Astrocyte (in vitro differentiated cells and primary cell): Measurements from ENCODE around the gene MANSC4. TPM values are rescaled to one million over a fixed set of nuclear protein-coding genes. Genes with fewer than 3 reads are reported as not detected.

ENCODE experiments used
- DNase-seq: peaks from one replicate; pipeline ENCODE4 v3.0.0-alpha.2; 2010; ENCODE audit warnings: low read depth
- FAIRE-seq: peaks from 2 replicates; lab custom pipeline; 2011; peaks lifted over from hg19 to GRCh38; lab: Jason Lieb, UNC
- H2AFZ ChIP-seq: 2 replicates; pipeline ENCODE4 v1.6.0; 2012; ENCODE audit warnings: low read depth, low read length, inconsistent platforms
- H3K27ac ChIP-seq: 2 replicates; pipeline ENCODE4 v1.5.1; 2011; ENCODE audit warnings: low read depth, low read length, inconsistent platforms
- H3K27me3 ChIP-seq: 2 replicates; pipeline ENCODE4 v1.6.0; 2011; ENCODE audit warnings: low read length, inconsistent platforms; ENCODE audit not compliant: insufficient read depth
- H3K36me3 ChIP-seq: 2 replicates; pipeline ENCODE4 v1.5.1; 2011; ENCODE audit warnings: low read length, inconsistent platforms; ENCODE audit not compliant: insufficient read depth
- H3K4me1 ChIP-seq: 2 replicates; pipeline ENCODE4 v1.5.1; 2011; ENCODE audit warnings: low read length, inconsistent platforms; ENCODE audit not compliant: insufficient read depth
- H3K4me2 ChIP-seq: 2 replicates; pipeline ENCODE4 v1.6.0; 2012; ENCODE audit warnings: low read length, inconsistent platforms
- H3K4me3 ChIP-seq: 2 replicates; pipeline ENCODE4 v1.5.1; 2011; ENCODE audit warnings: low read depth, mild to moderate bottlenecking, low read length, inconsistent platforms; ENCODE audit not compliant: insufficient read depth
- H3K79me2 ChIP-seq: 2 replicates; pipeline ENCODE4 v1.6.0; 2012; ENCODE audit warnings: mild to moderate bottlenecking, low read length, inconsistent platforms; ENCODE audit not compliant: insufficient read depth
- H3K9ac ChIP-seq: 2 replicates; pipeline ENCODE4 v1.6.0; 2012; ENCODE audit warnings: mild to moderate bottlenecking, low read length, inconsistent platforms
- H3K9me3 ChIP-seq: 2 replicates; pipeline ENCODE4 v1.5.1; 2012; ENCODE audit warnings: low read depth, mild to moderate bottlenecking, low read length, inconsistent platforms; ENCODE audit not compliant: insufficient read depth
- H4K20me1 ChIP-seq: 2 replicates; pipeline ENCODE4 v1.6.0; 2012; ENCODE audit warnings: low read length, inconsistent platforms; ENCODE audit not compliant: insufficient read depth
- H3K27ac Mint-ChIP-seq: one replicate; pipeline ENCODE4 v1.8.0; 2021; ENCODE audit warnings: mild to moderate bottlenecking, mixed read lengths; ENCODE audit not compliant: unreplicated experiment
- H3K27me3 Mint-ChIP-seq: one replicate; pipeline ENCODE4 v1.8.0; 2021; ENCODE audit warnings: low read depth, mixed read lengths; ENCODE audit not compliant: unreplicated experiment
- H3K36me3 Mint-ChIP-seq: one replicate; pipeline ENCODE4 v1.8.0; 2021; ENCODE audit warnings: low read depth, mixed read lengths; ENCODE audit not compliant: unreplicated experiment
- H3K4me1 Mint-ChIP-seq: one replicate; pipeline ENCODE4 v1.8.0; 2021; ENCODE audit warnings: low read depth, mixed read lengths; ENCODE audit not compliant: unreplicated experiment
- H3K4me3 Mint-ChIP-seq: one replicate; pipeline ENCODE4 v1.8.0; 2021; ENCODE audit warnings: mild to moderate bottlenecking, moderate library complexity, mixed read lengths; ENCODE audit not compliant: unreplicated experiment
- H3K9me3 Mint-ChIP-seq: one replicate; pipeline ENCODE4 v1.8.0; 2021; ENCODE audit warnings: mild to moderate bottlenecking, mixed read lengths; ENCODE audit not compliant: unreplicated experiment
- EZH2 ChIP-seq: IDR thresholded peaks from 2 replicates; pipeline ENCODE4 v1.6.1; 2012; ENCODE audit warnings: mild to moderate bottlenecking, low read length, inconsistent platforms; ENCODE audit not compliant: insufficient read depth
- total RNA-seq: library from RNA; stranded (reverse); gene quantifications from 2 replicates; pipeline ENCODE4 v1.2.1, GENCODE V29; 2021
- TF ChIP-seq, protein P1 (sequence below): IDR thresholded peaks from 2 replicates; pipeline ENCODE4 v1.5.1; 2011; ENCODE audit warnings: low read depth, mild to moderate bottlenecking, inconsistent platforms, low read length, moderate library complexity; ENCODE audit not compliant: insufficient read depth

Gene MANSC4
- total RNA-seq, 1 donor from 2014 or later = not detected

DNA sequence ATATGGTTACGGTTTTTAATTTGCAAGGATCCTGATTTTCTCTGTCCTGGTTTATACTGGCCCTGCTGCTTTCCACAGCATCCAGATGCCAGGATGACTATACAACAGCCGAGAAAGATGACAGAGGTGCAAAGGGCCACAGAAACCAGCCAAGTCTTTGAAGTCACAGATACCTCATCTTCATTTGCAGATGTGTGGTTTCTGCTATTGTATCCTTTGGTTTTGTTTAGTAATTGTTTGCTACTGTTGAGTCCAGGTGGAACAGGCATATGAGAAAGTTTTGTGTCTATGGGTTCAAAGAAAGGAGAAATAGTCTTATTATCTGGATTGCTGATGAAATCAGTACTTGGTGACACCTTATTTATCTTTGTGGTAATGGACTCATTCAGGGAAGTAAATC, 17.3 kb downstream of the MANSC4 start:
- TF ChIP-seq EZH2 = no peak
- TF ChIP-seq, protein P1, sequence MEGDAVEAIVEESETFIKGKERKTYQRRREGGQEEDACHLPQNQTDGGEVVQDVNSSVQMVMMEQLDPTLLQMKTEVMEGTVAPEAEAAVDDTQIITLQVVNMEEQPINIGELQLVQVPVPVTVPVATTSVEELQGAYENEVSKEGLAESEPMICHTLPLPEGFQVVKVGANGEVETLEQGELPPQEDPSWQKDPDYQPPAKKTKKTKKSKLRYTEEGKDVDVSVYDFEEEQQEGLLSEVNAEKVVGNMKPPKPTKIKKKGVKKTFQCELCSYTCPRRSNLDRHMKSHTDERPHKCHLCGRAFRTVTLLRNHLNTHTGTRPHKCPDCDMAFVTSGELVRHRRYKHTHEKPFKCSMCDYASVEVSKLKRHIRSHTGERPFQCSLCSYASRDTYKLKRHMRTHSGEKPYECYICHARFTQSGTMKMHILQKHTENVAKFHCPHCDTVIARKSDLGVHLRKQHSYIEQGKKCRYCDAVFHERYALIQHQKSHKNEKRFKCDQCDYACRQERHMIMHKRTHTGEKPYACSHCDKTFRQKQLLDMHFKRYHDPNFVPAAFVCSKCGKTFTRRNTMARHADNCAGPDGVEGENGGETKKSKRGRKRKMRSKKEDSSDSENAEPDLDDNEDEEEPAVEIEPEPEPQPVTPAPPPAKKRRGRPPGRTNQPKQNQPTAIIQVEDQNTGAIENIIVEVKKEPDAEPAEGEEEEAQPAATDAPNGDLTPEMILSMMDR = no peak
- Histone ChIP-seq H2AFZ (no peak overlapping the region), H3K9me3 (no peaks in the 10 kb centered on the region), H4K20me1 (no peaks in the 10 kb centered on the region), H3K4me2 (no peak overlapping the region), H3K27me3 (no peaks in the 10 kb centered on the region), H3K9ac (no peak overlapping the region), H3K79me2 (no peaks in the 10 kb centered on the region), H3K27ac (no peak overlapping the region), H3K4me3 (no peak overlapping the region), H3K36me3 (no peaks in the 10 kb centered on the region), H3K4me1 (no peaks in the 10 kb centered on the region)
- Mint-ChIP-seq H3K4me3 (no peak overlapping the region), H3K27me3 (no peaks in the 10 kb centered on the region), H3K9me3 (no peaks in the 10 kb centered on the region), H3K4me1 (no peaks in the 10 kb centered on the region), H3K36me3 (no peaks in the 10 kb centered on the region), H3K27ac (no peak overlapping the region)
- FAIRE-seq = no peak
- DNase-seq = no peak

DNA sequence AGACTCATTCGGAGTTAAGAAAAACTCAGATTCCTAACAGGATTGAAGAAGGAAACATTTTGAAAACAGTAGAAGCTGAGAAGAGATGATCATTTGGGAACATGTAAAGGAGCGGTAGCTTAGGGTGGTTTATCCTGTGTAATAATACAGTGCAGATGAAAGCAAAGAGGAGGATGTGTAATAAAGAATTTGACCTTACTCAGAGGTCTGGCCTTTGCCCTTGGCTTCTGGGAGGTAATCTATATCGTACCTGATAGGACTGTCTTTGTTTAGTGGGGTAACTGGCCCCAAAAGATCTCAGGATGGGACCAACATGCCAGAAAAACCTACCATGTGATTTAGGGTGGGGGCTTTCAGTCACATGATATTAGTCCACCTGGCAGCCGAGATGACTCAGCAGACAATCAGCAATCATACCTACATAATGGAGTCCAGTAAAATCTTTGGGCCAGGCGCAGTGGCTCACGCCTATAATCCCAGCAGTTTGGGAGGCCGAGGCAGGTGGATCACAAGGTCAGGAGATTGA, 23.3 kb downstream of the MANSC4 start:
- Histone ChIP-seq H3K9ac (no peak overlapping the region), H3K79me2 (peaks cover 5% of the 10 kb centered on the region), H3K27me3 (no peaks in the 10 kb centered on the region), H4K20me1 (peaks cover 3% of the 10 kb centered on the region), H3K4me2 (no peak overlapping the region), H3K27ac (no peak overlapping the region), H3K9me3 (no peaks in the 10 kb centered on the region), H3K4me1 (no peaks in the 10 kb centered on the region), H2AFZ (no peak overlapping the region), H3K4me3 (no peak overlapping the region), H3K36me3 (peaks cover 16% of the 10 kb centered on the region)
- Mint-ChIP-seq H3K36me3 (peaks cover 9% of the 10 kb centered on the region), H3K27me3 (no peaks in the 10 kb centered on the region), H3K9me3 (no peaks in the 10 kb centered on the region), H3K27ac (no peak overlapping the region), H3K4me1 (no peaks in the 10 kb centered on the region), H3K4me3 (no peak overlapping the region)
- DNase-seq (no peak), FAIRE-seq (no peak)
- TF ChIP-seq, protein P1 = no peak
- no peak for TF ChIP-seq EZH2

DNA sequence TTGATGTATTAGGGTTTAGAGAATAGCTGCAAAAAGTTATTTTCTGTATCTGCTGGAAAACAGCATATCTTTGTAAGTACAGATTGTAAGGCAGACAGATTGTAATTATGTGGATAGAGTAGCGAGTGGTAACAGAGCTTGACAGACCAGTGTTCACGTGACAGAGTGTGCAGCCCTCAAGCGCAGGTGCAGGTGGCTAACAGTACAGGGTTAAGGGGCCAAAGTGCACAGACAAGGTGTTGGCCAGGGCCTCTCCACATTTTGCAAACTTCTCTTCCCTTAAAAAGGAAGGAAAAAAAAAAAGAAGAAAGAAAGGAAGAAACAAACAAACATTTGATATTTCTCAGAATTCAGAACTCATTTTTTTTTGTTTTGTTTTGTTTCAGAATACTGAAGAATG, 25.2 kb downstream of the MANSC4 start:
- Mint-ChIP-seq H3K4me3 (no peak overlapping the region), H3K27me3 (no peaks in the 10 kb centered on the region)
- TF ChIP-seq EZH2 = no peak
- TF ChIP-seq, protein P1 = no peak

More for the DNA sequence above, 25.2 kb downstream of the MANSC4 start:
- peaks cover 3% of the 10 kb centered on the region for H4K20me1 ChIP-seq
- no peak overlapping the region for H3K27ac ChIP-seq
- H3K27me3 ChIP-seq = no peaks in the 10 kb centered on the region
- peaks cover 5% of the 10 kb centered on the region for H3K79me2 ChIP-seq
- Mint-ChIP-seq H3K4me1 (no peaks in the 10 kb centered on the region), H3K27ac (no peak overlapping the region), H3K36me3 (peaks cover 9% of the 10 kb centered on the region), H3K9me3 (no peaks in the 10 kb centered on the region)
- peaks cover 16% of the 10 kb centered on the region for H3K36me3 ChIP-seq
- H3K9me3 ChIP-seq = no peaks in the 10 kb centered on the region
- no peak overlapping the region for H3K4me3 ChIP-seq
- FAIRE-seq (no peak), DNase-seq (no peak)
- no peak overlapping the region for H3K4me2 ChIP-seq
- H3K9ac ChIP-seq = no peak overlapping the region
- no peak overlapping the region for H2AFZ ChIP-seq
- no peaks in the 10 kb centered on the region for H3K4me1 ChIP-seq
